ENCODE measurements around the gene SEMA3A. TPM values are rescaled to one million over a fixed set of nuclear protein-coding genes. Genes with fewer than 3 reads are reported as not detected.

SEMA3A gene
- polyA plus RNA-seq, 1 donor from 2014 or later = 22.8 TPM

DNA sequence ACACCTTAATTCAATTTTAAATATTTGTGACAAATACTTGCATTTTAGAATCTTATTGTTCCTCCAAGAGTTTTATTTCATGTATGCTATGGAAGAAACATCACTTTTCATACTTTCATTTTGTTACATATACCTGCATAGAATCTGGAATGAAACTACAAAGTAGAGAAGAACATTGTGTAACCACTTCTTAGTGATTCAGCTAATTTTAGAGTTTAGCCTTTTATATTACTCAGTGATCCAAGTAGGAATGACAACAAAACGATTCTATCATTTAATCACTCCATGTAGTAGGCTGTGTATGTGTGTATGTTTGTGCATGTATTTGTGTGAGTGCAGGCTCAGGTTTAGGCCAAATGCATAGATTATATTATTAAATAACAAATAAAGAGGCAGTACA is 14.4 kb upstream of the SEMA3A start:
- no peaks in the 10 kb centered on the region for H3K9me2 ChIP-seq (ENCODE audit: insufficient read depth, low read length)
- no peaks in the 10 kb centered on the region for H3K79me2 ChIP-seq (replicated peaks; ENCODE audit: insufficient read depth, low read length)
- no peaks in the 10 kb centered on the region for H3K9me3 ChIP-seq (ENCODE audit: low read length)
- no peak overlapping the region for H2AFZ ChIP-seq (ENCODE audit: low read depth, low read length)
- H3K4me3 ChIP-seq (ENCODE audit: low read length) = no peak overlapping the region
- TF ChIP-seq, protein P1, sequence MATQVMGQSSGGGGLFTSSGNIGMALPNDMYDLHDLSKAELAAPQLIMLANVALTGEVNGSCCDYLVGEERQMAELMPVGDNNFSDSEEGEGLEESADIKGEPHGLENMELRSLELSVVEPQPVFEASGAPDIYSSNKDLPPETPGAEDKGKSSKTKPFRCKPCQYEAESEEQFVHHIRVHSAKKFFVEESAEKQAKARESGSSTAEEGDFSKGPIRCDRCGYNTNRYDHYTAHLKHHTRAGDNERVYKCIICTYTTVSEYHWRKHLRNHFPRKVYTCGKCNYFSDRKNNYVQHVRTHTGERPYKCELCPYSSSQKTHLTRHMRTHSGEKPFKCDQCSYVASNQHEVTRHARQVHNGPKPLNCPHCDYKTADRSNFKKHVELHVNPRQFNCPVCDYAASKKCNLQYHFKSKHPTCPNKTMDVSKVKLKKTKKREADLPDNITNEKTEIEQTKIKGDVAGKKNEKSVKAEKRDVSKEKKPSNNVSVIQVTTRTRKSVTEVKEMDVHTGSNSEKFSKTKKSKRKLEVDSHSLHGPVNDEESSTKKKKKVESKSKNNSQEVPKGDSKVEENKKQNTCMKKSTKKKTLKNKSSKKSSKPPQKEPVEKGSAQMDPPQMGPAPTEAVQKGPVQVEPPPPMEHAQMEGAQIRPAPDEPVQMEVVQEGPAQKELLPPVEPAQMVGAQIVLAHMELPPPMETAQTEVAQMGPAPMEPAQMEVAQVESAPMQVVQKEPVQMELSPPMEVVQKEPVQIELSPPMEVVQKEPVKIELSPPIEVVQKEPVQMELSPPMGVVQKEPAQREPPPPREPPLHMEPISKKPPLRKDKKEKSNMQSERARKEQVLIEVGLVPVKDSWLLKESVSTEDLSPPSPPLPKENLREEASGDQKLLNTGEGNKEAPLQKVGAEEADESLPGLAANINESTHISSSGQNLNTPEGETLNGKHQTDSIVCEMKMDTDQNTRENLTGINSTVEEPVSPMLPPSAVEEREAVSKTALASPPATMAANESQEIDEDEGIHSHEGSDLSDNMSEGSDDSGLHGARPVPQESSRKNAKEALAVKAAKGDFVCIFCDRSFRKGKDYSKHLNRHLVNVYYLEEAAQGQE (IDR thresholded peaks at IDR 0.05; ENCODE audit: borderline replicate concordance) = no peak
- TF ChIP-seq, protein P2, sequence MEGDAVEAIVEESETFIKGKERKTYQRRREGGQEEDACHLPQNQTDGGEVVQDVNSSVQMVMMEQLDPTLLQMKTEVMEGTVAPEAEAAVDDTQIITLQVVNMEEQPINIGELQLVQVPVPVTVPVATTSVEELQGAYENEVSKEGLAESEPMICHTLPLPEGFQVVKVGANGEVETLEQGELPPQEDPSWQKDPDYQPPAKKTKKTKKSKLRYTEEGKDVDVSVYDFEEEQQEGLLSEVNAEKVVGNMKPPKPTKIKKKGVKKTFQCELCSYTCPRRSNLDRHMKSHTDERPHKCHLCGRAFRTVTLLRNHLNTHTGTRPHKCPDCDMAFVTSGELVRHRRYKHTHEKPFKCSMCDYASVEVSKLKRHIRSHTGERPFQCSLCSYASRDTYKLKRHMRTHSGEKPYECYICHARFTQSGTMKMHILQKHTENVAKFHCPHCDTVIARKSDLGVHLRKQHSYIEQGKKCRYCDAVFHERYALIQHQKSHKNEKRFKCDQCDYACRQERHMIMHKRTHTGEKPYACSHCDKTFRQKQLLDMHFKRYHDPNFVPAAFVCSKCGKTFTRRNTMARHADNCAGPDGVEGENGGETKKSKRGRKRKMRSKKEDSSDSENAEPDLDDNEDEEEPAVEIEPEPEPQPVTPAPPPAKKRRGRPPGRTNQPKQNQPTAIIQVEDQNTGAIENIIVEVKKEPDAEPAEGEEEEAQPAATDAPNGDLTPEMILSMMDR (IDR thresholded peaks at IDR 0.05; ENCODE audit: poor library complexity, severe bottlenecking) = no peak
- TF ChIP-seq POLR2AphosphoS5 (IDR thresholded peaks at IDR 0.05) (no peak), EZH2 (IDR thresholded peaks at IDR 0.05; ENCODE audit: borderline replicate concordance, insufficient read depth, low read length, poor library complexity, severe bottlenecking) (no peak), RAD21 (conservative IDR thresholded peaks at IDR 0.05) (no peak), EP300 (conservative IDR thresholded peaks at IDR 0.05; ENCODE audit: poor library complexity, severe bottlenecking) (no peak), TAF1 (IDR thresholded peaks at IDR 0.05; ENCODE audit: low read depth) (no peak), SMC3 (conservative IDR thresholded peaks at IDR 0.05; ENCODE audit: poor library complexity) (no peak), MXI1 (conservative IDR thresholded peaks at IDR 0.05; ENCODE audit: poor library complexity, severe bottlenecking) (no peak)
- H3K4me2 ChIP-seq (ENCODE audit: low read length) = no peak overlapping the region
- no peaks in the 10 kb centered on the region for H3K36me3 ChIP-seq (ENCODE audit: insufficient read depth, low read length)
- H4K20me1 ChIP-seq (ENCODE audit: insufficient read depth) = no peaks in the 10 kb centered on the region
- H3K27ac ChIP-seq (ENCODE audit: low read length) = no peak overlapping the region
- H3K9ac ChIP-seq (ENCODE audit: low read length) = no peak overlapping the region
- H3F3A ChIP-seq (ENCODE audit: insufficient read depth, low read length, poor library complexity, severe bottlenecking) = no peaks in the 10 kb centered on the region
- H3K27me3 ChIP-seq (ENCODE audit: insufficient read depth, low read depth, low read length) = no peaks in the 10 kb centered on the region

DNA sequence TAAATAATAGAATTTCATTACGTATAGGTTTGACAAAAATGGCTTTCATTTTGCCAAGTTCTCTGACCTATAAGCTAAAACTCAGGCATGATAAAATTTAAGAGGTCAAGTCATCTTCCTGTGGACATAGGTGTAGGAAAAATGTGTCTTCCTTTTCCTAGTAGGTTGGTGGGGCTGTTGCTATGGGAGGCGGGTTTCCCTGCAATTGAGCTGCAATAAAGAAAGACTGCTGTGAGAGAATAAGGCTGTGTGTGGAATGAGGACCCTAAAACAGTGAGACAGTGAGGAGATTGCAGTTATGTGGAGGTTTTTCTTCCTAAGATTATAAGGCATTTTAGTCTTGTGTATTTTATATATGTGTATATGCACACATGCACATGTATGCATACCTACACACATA is 13.0 kb upstream of the SEMA3A start:
- Histone ChIP-seq H3K27ac (ENCODE audit: low read length) (no peak overlapping the region), H3K9ac (ENCODE audit: low read length) (no peak overlapping the region), H3K27me3 (ENCODE audit: insufficient read depth, low read depth, low read length) (no peaks in the 10 kb centered on the region), H4K20me1 (ENCODE audit: insufficient read depth) (no peaks in the 10 kb centered on the region), H2AFZ (ENCODE audit: low read depth, low read length) (no peak overlapping the region), H3K79me2 (replicated peaks; ENCODE audit: insufficient read depth, low read length) (no peaks in the 10 kb centered on the region), H3K9me2 (ENCODE audit: insufficient read depth, low read length) (no peaks in the 10 kb centered on the region), H3K36me3 (ENCODE audit: insufficient read depth, low read length) (no peaks in the 10 kb centered on the region), H3K4me3 (ENCODE audit: low read length) (no peak overlapping the region), H3F3A (ENCODE audit: insufficient read depth, low read length, poor library complexity, severe bottlenecking) (no peaks in the 10 kb centered on the region), H3K4me2 (ENCODE audit: low read length) (no peak overlapping the region), H3K9me3 (ENCODE audit: low read length) (no peaks in the 10 kb centered on the region)
- TF ChIP-seq, protein P2 (IDR thresholded peaks at IDR 0.05; ENCODE audit: poor library complexity, severe bottlenecking) = peak; percentile 33
- no peak for TF ChIP-seq RAD21 (conservative IDR thresholded peaks at IDR 0.05)

Measured in neural cell (in vitro differentiated cells).